NCI-H446 treated with DMSO at 0.1 percent for 48 hours (cell line): Measurements from ENCODE around the gene VIPR2.

Experiments used
- DNase-seq: peaks from one replicate; lab custom pipeline; 2025; lab: John Stamatoyannopoulos, UW

Gene VIPR2

DNA sequence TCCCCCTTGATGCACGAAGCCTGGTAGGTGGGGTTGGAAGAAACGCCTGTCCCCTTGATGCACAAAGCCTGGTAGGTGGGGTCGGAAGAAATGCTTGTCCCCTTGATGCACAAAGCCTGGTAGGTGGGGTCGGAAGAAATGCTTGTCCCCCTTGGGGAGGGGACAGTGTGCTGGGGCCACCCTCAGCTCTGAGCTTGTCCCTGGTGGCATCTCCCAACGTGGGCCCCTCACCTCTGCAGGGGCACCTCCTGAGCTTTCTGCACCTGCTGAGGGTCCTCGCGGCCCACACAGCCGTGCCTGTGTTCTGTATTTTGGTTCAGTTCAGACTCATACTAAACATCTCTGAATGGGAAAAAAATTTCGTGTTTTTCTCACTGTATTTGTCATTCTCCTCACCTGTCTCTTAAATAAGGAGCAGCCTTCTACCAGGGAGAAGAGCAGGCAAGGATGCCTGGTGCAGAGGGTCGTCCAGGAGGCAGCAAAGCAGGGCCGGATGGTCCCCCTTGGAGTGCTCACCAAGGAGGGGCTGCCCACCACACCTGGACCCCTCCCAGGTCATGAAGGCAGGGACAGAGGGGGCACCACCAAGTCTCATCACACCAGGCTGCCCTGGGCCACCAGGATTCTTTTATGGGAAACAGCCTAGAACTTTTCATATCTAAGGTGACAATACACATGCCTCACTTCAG is 24.7 kb downstream of the VIPR2 start:
- no peak for DNase-seq

GRCh38 chr7:159119026-159119741 is 25.5 kb downstream of the VIPR2 start:
- no peak for DNase-seq

DNA sequence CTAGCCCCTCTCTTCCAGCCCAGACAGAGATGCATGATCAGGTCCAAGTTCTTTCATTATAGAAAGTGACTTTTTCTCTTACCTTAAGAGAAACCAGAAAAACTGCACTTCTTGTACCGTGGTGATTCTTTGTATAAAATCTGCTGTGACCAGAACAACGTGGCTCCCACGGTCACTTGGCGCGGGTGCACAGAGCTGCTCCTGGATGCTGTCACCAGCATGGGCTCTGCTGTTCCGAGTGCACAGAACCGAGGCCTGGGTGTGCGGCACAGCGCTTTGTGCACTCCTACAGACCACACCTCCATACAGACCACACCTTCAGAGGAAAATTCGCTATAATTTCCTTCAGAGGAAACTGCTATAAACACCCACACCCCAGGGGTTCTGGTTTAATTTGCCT is 26.0 kb downstream of the VIPR2 start:
- DNase-seq = no peak

- no peak for DNase-seq
These were observed 26.5 kb downstream of the VIPR2 start for GRCh38 chr7:159118197-159118595.

- DNase-seq = no peak
These were observed 27.1 kb downstream of the VIPR2 start for GRCh38 chr7:159117366-159118196.

- no peak for DNase-seq
These were observed 27.9 kb downstream of the VIPR2 start for GRCh38 chr7:159116581-159117339.

DNA sequence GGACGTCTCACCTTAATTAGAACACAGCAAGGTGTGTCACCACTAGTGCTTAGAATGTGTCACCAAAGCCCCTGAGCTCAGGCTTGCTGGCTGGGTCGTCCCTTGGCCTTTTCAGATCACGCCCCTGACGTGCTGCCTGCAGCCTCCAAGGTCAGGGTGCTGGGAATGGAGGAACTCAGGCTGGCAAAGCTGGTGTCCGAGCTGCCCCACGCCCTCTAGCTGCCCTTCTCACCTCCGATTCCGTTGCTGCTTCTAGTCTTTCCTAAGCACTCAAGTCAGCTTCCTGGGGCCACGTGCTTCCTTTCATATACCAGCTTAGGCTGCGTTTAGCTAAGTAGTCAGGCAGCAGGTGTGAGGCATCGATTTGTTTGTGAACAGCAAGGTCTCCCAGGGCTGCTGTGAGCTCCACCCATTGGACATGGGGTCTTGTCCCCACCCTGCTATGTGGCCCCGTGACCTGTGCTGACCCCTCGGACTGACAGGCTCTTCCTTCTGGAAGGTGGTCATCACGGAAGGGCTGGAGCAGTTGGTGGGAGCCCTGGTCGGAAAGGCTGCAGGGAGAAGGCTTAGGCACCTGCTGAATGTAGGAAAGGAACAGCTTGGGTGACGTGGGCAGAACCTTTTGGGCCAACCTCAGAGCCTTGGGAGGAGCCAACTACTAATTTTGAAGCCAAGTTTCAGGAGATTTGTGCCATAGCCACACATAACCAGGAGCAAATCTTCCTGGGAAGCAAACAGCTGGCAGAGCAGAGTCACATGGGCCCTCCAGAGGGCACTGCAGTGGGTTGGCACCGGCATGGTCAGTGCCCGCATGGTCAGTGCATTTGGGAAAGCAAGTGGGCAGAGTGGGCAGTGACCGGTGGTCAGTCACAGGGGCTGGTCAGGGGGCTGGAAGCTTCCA is 28.8 kb downstream of the VIPR2 start:
- DNase-seq = no peak

- DNase-seq = no peak
These were observed 29.7 kb downstream of the VIPR2 start for GRCh38 chr7:159114981-159115380.

GRCh38 chr7:159114096-159114495 is 30.6 kb downstream of the VIPR2 start:
- no peak for DNase-seq

DNA sequence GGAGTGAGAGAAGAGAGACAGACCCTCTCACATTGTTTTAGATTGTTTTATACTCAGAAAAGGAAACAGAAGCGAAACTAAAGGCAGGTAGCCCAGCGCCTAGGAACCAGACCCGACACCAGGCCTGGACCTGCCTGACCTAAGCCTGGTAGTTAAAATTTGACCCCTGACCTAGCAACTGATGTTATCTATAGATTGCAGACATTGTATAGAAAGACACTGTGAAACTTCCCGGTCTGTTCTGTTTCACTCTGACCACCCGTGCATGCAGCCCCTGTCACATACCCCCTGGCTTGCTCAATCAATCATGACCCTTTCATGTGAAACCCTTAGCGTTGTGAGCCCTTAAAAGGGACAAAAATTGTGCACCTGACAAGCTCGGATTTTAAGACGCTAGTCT is 31.6 kb downstream of the VIPR2 start:
- DNase-seq = no peak

DNA sequence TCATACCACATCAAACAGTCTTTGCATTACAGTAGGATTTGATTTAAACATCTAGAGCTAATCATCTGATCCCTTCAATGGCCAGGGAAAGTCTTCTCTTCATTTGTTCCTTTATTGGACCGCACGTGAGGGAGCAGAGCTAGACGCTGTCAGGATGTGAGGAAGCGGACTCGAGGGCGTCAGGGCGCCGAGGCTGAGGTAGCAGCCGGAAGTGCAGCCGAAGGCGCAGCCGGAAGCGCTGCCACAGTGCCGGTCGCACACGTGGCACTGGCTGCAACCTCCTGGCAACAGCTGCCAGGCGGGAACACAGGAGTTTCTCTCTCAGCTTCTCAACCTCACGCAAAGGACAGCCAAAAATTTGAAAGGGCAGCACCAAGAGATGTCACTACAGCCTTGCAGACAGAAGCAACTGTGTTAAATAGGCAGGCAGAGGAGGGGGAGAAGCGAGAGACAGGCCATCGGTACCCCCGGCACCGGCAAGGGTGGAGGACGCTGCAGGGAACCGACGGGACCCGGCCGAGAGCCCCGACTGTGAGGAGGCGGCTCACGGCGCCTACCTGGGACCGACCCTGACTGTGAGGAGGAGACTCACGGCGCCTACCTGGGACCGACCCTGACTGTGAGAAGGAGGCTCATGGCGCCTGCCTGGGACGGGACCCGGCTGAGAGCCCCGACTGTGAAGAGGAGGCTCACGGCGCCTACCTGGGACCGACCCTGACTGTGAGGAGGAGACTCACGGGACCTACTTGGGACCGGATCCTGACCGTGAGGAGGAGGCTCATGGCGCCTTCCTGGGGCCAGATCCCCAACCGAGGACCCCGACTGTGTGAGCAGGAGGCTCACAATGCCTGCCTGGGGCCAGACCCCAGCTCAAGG is 32.3 kb downstream of the VIPR2 start:
- no peak for DNase-seq

GRCh38 chr7:159109653-159110035 is 35.0 kb downstream of the VIPR2 start:
- no peak for DNase-seq

DNA sequence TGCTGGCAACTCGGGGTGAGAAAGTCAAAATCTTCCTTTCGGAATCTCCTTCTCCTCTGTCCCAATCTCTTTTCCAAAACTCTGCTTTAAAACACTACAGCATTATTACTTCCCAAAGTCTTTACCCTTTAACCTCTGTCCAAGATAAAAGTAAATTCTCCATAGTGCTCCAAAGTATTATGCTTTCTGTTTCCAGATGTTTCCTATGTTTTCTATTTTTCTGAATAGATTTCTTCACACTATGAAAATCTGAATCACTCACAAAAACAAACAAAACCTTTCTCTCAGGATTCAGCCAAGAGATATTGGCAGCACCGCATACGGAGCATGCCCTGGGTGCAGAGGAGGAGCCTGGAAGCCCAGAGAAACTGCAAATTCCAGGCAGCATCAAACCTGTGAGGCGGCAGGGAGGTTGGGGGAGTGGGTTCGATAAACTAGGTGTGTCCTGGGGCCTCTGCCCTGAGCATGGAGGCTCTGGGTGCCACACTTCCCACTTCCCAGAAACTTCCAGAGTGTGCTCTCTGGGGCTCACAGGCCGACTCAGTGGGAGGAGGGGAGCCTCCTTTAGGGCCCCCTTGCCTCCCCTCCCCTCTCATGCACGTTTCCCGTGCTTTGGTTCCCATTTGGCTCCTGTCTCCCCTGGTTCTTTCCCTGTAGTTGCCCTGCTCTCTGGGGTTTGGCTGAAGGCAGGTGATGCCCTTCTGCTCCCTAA is 35.6 kb downstream of the VIPR2 start:
- no peak for DNase-seq

DNA sequence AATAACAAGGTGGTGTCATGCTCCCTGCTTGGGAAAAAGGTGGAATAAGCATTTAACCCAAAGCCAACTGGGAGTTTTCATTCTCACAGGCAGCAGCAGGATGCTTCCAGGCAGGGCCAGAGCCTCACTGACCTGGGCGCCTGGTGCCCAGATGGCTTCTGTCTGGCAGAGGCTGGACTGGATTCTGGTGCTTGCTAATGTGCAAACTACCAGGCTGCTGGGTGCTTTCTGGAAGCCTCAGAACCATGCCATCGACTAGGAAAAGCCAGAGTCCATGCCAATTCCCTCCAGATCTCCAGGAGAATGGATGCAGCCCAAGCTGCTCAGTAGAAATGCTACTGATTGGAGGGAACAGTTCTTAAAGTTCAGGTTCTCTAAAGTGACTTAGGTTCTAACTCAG is 36.2 kb downstream of the VIPR2 start:
- DNase-seq = no peak

DNA sequence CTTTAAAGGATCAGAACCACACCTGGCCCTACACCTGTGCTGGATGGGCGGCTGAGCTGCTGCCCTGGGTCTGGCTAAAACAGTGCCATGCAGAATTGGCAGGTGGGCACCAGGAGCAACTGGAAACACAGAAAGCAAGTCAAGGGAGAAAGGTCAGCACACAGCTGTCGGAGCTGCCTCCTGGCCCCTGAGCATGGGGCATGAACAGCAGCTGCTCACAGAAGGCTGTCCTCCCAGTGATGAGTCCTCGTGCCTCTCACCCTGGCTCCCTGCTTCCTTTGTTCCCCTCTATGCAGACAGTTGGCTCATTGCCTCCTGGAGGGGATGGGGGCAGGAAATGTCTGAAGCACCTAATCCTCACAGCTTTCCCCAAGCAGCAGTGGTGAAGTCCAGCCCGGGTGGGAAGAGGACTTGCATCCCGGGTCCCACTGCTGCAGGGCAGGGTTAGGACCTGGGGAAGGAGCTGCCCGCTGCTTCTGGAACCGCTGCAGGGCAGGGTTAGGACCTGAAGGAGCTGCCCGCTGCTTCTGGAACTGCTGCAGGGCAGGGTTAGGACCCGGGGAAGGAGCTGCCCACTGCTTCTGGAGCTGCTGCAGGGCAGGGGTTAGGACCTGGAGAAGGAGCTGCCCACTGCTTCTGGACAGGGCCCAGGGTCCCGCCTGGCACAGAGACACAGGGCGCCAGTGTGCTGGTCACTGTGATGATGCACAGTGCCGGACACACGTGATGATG is 37.3 kb downstream of the VIPR2 start:
- no peak for DNase-seq

- DNase-seq = no peak
These were observed 38.5 kb downstream of the VIPR2 start for GRCh38 chr7:159105832-159106811.

- DNase-seq = no peak
These were observed 39.4 kb downstream of the VIPR2 start for GRCh38 chr7:159105066-159105780.
